RWPE2 (cell line): ENCODE measurements around the gene TFF1.

ENCODE experiments used
- ATAC-seq: fragments of 200-7000 bp; cut with Tn5 transposase; 3 replicates; pipeline ENCODE4 v1.9.1; 2021; ENCODE audit warnings: low read depth
- DNase-seq: peaks from one replicate; pipeline ENCODE4 v3.0.0-alpha.2; 2020; ENCODE audit warnings: low spot score
- H3K27ac ChIP-seq: fragments of 450-650 bp; 2 replicates; pipeline ENCODE4 v1.5.1; 2017; ENCODE audit warnings: mild to moderate bottlenecking; ENCODE audit not compliant: poor library complexity, severe bottlenecking
- H3K27me3 ChIP-seq: fragments of 250-450 bp; sonication (Bioruptor Pico); 2 replicates; pipeline ENCODE4 v1.5.1; 2021; ENCODE audit warnings: mild to moderate bottlenecking, moderate library complexity; ENCODE audit not compliant: insufficient read depth, poor library complexity, severe bottlenecking
- H3K36me3 ChIP-seq: fragments of 250-450 bp; sonication (Bioruptor Pico); 2 replicates; pipeline ENCODE4 v1.5.1; 2020; ENCODE audit warnings: low read depth, mild to moderate bottlenecking, moderate library complexity
- H3K4me1 ChIP-seq: fragments of 250-450 bp; sonication (Bioruptor Pico); 2 replicates; pipeline ENCODE4 v1.5.1; 2021; ENCODE audit warnings: mild to moderate bottlenecking, moderate library complexity; ENCODE audit not compliant: insufficient read depth, poor library complexity, severe bottlenecking
- H3K4me3 ChIP-seq: fragments of 250-450 bp; sonication (Bioruptor Pico); 2 replicates; pipeline ENCODE4 v1.5.1; 2021; ENCODE audit warnings: mild to moderate bottlenecking, moderate library complexity; ENCODE audit not compliant: severe bottlenecking
- H3K9me3 ChIP-seq: fragments of 250-450 bp; sonication (Bioruptor Pico); 2 replicates; pipeline ENCODE4 v1.5.1; 2021; ENCODE audit warnings: mild to moderate bottlenecking, moderate library complexity; ENCODE audit not compliant: severe bottlenecking
- TF ChIP-seq, protein P1 (sequence below): fragments of 450-650 bp; IDR thresholded peaks from one replicate; pipeline ENCODE4 v1.5.1; 2017; ENCODE audit warnings: mild to moderate bottlenecking, moderate library complexity; ENCODE audit not compliant: poor library complexity, severe bottlenecking

The TFF1 gene

DNA sequence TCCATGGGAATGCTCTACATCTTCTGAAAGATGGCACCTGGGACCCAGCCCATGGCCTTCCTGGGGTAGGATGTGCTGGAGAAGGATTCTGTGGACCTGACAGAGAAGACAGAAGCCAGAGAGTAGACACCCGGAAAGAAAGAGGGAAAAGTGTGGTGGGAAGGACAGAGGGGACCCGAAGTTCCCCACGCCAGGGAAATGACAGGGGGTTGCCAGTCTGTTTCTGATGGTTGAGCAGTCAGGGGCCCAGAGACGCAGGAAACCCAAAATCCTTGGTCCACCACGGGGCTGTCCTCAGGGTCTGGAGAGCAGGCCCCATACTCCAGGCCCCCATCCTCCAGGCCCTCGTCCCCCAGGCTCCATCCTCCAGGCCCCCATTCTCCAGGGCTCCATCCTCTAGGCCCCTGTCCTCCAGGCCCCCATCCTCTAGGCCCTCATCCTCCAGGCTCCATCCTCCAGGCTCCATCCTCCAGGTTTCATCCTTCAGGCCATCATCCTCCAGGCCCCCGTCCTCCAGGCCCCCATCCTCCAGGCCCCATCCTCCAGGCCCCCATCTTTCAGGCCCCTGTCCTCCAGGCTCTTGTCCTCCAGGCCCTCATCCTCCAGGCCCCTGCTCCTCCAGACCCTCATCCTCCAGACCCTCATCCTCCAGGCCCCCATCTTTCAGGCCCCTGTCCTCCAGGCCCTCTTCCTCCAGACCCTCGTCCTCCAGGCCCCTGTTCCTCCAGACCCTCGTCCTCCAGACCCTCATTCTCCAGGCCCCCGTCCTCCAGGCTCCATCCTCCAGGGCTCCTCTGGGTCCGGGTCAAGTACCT is 14.5 kb downstream of the TFF1 start:
- TF ChIP-seq, protein P1, sequence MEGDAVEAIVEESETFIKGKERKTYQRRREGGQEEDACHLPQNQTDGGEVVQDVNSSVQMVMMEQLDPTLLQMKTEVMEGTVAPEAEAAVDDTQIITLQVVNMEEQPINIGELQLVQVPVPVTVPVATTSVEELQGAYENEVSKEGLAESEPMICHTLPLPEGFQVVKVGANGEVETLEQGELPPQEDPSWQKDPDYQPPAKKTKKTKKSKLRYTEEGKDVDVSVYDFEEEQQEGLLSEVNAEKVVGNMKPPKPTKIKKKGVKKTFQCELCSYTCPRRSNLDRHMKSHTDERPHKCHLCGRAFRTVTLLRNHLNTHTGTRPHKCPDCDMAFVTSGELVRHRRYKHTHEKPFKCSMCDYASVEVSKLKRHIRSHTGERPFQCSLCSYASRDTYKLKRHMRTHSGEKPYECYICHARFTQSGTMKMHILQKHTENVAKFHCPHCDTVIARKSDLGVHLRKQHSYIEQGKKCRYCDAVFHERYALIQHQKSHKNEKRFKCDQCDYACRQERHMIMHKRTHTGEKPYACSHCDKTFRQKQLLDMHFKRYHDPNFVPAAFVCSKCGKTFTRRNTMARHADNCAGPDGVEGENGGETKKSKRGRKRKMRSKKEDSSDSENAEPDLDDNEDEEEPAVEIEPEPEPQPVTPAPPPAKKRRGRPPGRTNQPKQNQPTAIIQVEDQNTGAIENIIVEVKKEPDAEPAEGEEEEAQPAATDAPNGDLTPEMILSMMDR, result no peak
- ATAC-seq (no peak), DNase-seq (no peak)
- H3K9me3 ChIP-seq, result peaks cover 2% of the 10 kb centered on the region
- H3K4me3 ChIP-seq, result no peak overlapping the region
- H3K4me1 ChIP-seq, result no peaks in the 10 kb centered on the region
- H3K27me3 ChIP-seq, result no peaks in the 10 kb centered on the region
- H3K36me3 ChIP-seq, result no peaks in the 10 kb centered on the region
- H3K27ac ChIP-seq, result no peak overlapping the region

DNA sequence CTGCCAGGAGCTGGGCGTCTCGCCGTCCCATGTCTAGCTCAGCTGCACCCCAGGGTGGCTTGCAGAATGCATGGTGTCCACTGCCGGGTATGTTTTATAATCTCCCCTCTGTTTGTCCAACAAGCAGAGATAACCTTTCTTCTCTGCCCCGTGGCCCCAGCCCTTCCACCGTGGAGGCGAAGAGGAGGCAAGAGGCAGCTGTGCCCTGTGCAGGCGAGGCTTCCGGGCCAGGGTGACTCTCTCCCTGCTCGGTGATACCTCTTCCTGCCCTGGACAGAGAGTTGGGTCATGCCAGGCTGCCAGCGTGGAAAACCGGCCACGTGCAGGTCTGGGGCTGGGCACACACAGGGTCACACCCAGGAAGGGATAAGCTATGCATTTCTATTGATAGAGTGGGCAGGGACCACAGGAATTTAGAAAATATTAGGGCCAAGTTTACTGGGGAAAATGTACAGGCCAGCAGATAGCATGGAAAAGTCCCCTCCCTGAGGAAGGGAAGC is 15.4 kb downstream of the TFF1 start, which contains the start of gene TFF2:
Gene TFF2 (minus strand): TSS at position 68 of the 500 bp plus-strand sequence. CDS start 37 bp downstream, at position 31.
- no peak within 1 kb of the TSS for H3K27ac ChIP-seq
- H3K27me3 ChIP-seq, result no peaks in the 10 kb centered on the region
- no peak for ATAC-seq
- H3K4me1 ChIP-seq, result no peaks in the 10 kb centered on the region
- no peaks in the 10 kb centered on the region for H3K9me3 ChIP-seq
- DNase-seq, result no peak
- TF ChIP-seq, protein P1, result no peak
- no peaks in the 10 kb centered on the region for H3K36me3 ChIP-seq
- no peak within 1 kb of the TSS for H3K4me3 ChIP-seq

DNA sequence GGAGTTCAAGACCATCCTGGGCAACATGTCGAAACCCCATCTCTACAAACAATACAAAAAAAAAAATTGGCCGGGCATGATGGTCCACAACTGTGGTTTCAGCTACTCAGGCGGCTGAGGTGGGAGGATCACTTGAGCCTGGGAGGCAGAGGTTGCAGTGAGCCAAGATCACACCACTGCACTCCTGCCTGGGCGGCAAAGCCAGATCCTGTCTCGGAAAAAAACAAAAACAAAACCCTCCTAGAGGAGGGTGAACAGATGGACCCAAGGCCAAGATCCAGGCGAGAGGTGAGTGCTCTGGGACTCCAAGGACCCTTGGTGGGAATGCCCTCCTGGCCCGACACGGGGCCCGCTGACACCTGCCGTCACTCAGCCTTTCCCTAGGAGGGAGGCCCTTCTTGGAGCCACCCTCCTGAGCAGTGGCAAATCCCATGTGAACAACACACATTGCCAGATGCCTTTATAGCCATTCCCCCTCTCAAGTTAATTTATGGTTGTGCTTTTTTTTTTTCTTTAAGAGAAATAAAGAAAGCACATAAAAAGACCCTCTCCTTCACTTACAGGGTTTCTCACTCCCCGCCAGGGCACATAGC is 15.9 kb downstream of the TFF1 start:
- DNase-seq (no peak), ATAC-seq (no peak)
- Histone ChIP-seq H3K27ac (no peak overlapping the region), H3K27me3 (no peaks in the 10 kb centered on the region), H3K36me3 (no peaks in the 10 kb centered on the region), H3K4me3 (no peak overlapping the region), H3K4me1 (no peaks in the 10 kb centered on the region), H3K9me3 (no peaks in the 10 kb centered on the region)
- TF ChIP-seq, protein P1, result no peak

DNA sequence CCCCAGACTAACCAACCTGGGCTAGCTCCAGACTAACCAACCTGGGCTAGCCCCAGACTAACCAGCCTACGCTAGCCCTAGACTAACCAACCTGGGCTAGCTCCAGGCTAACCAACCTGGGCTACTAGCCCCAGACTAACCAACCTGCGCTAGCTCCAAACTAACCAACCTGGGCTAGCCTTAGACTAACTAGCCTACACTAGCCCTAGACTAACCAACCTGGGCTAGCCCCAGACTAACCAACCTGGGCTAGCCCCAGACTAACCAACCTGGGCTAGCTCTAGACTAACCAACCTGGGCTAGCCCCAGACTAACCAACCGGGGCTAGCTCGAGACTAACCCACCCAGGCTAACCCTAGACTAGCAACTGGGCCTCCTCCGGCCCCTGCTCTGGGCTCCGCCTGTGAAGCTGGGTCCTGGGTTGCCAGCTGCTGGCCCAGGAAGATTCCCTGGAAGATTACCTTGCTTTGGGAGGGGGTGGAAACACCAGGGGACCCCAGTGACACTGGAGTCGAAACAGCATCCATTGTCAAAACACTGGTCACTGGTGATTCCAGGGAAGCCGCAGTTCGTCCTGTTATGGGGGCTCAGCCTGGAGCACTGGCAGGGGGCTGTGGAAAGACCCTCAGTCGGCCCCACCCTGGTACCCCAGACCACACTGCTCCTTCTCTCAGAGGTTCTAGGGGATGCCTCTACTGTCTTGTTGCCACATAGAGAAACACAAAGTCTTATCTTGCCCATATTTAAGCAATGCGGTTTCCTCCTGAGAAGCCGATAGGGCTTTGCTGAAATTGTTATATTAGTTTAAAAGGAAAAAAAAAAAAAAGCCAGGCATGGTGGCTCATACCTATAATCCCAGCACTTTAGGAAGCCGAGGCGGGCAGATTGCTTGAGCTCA is 16.7 kb downstream of the TFF1 start:
- Histone ChIP-seq H3K36me3 (no peaks in the 10 kb centered on the region), H3K27me3 (no peaks in the 10 kb centered on the region), H3K4me3 (no peak overlapping the region), H3K4me1 (no peaks in the 10 kb centered on the region), H3K9me3 (no peaks in the 10 kb centered on the region), H3K27ac (no peak overlapping the region)
- TF ChIP-seq, protein P1, result no peak
- no peak for DNase-seq
- no peak for ATAC-seq
